A172 (cell line): Measurements from ENCODE around the gene TRIP4. TPM values are rescaled to one million over a fixed set of nuclear protein-coding genes. Genes with fewer than 3 reads are reported as not detected.
A peak's percentile ranks its signal among the peaks of the same experiment; 100 is the strongest.

Experiments
- DNase-seq: peaks from one replicate; pipeline ENCODE4 v3.0.0-alpha.2; 2015; ENCODE audit warnings: low spot score
- total RNA-seq: library from RNA; depleted of rRNA; stranded (reverse); fragments of >200 nt; shearing (Covaris generic); gene quantifications from 2 replicates; pipeline ENCODE4 v1.2.3, GENCODE V29; 2014

The TRIP4 gene
- total RNA-seq, 1 experiment from 2014 or later: 18.3 TPM

DNA sequence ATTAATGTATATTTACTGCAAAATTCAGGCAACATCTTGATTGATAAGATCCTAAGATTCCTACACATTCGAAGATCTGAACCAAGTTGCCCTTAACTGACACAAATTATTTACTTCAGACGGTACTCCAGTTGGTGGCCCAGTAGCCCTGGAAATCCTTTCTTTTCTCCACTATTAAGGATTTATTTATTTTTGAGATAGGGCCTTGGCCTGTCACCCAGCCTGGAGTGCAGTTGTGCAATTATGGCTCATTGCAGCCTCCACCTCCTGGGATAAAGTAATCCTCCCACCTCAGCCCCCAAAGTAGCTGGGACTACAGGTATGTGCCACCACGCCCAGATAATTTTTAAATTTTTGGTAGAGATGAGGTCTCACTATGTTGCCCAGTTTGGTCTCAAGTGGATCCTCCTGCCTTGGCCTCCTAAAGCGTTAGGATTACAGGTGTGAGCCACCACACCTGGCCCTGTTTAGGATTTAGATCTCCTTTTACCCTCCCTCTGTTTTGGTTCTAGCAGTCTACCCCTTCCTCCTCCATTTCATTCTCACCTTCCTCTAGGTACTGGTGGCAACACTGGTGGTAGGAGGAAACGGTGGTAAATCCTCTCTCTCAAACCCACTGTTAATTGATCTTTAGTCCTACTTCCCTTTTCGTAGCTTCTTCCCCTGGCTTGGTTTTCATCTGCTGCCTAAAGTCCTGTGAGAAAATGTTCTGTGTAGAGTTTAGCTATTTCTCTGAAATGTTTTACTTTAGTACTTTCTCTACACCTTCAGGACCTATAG lies 60.1 kb downstream of the TRIP4 start:
- no peak for DNase-seq

DNA sequence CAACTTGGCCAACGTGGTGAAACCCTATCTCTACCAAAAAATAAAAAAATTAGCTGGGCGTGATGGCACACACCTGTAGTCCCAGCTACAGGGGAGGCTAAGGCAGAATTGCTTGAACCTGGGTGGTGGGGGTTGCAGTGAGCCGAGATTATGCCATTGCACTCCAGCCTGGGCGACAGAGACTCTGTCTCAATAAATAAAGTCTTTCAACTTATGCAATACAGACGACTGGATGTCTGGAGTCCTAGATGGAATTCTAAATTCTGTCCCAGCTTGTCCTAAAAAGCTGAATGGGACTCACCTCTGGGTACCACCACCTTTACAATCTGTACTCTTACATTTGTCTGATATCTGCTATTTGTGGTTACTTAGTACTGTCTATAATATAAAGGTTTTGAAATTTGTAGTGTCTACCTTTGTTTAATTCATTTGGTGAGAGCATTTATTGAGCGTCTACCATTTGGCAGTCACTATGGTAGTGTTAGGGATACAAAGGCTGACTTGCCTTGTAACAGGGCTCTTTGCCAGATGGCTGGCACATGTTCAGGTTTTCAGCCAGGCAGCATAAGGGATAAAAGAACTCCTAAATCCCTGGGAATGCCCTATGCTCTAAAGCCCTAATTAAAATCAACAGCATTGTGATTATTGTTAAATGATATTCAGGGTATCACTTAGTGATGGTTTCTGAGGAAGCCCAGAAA lies 65.5 kb downstream of the TRIP4 start:
- no peak for DNase-seq

DNA sequence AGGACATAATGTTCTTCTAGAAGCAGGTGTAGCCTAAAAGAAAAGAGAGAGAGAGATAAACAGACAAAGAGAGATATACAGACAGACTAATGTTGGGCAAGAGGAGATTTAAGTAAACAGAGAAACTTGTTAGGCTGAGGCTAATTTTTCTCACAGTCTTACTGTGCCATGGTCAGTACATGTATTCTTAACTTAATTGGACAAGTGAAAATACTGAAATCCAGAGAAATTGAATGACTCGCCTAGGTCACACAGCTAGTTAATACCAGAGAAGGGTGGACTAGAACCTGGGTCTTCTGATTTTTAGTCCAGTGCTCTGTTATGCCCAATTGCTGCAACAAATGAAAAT lies 66.0 kb downstream of the TRIP4 start:
- DNase-seq: no peak

DNA sequence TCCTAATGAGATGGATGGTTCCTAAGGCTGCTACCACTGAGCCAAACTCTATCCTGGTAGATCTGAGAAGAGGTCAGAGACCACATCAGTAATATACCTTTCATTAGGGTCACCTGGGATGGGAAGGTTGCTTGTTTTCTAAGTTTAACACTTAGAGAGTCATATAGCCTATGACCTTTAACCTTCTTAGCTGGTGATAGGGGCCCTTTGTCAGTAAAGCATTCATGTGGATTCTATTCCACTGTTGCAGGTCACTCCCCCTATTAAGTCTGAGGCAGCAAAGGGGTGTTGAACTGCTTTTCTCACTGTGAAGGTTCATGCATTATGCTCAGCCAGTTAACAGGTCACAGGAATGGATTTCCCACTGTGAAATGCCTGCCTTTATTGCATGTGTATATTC lies 66.6 kb downstream of the TRIP4 start:
- no peak for DNase-seq

DNA sequence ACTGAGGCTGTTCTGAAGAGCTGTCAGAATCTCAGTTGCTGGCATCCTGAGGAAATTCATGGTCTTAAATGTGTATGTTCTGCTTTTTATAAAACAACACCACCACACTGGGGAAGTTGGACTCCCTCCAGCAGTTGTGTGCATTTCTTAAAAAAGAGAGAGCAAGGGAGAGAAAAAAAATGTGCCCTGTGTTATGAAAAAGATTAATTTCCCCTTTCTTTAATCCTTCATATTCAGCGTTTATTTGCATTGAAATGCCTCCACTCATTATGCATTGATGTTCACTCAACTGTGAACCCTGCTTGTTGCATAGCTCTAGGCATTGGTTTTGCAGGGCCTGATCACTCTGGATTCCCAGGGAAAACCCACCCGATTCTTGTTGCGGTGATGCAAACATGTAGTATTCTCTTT lies 68.3 kb downstream of the TRIP4 start:
- no peak for DNase-seq

DNA sequence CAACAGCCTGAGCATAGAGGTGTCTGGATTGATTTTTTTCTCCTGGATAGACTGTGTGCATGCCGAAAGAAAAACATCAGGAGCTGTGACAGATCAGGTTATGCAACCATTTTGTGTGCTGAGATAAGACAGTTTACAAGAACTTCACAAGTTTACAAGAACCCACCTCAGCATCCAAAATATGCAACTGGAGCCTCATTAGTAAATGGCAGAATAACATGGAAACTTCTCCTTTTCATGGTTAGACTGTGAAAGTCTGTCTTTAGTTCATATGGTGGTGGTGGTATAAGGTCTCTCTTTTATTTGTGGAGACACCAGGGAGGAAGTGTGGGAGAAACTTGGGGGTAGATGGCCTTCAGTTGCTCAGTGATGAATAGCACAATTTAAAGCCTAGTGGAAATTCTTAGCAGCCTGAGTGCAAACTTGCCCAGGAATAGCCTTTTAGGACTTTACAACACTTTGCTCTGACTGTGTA lies 69.0 kb downstream of the TRIP4 start:
- DNase-seq: no peak

DNA sequence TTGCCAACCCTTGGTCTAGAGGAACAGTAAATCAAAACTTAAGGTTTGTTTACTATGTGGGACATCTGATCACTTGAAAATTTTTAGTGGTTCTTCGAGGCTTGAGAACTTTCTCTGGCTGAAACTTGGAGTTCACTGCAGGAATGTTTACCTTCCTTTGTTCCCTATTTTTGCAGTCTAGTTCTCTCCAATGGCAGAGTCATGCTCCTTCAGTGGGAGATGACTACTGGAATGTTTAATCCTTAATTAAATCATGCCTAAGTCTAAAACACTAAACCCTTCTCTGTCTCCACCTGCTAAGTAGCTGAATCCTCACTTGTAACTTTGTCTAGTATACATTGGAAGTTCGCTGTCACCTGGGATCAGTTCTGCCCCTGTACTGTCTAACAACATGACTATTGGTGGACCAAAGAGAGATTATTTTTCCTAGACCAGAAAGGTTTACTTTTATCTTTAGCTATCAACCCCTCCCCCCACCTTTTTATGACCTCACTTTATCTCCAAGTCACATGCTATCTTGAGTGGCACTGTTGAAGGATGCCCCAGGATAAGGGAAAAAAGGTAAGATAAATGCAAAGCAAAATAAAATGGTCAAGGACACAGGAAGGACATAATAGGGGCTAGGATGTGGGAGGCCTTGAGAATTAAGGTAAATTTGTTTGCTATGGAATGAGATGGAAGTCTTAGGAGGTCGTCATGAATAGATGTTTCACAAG lies 71.6 kb downstream of the TRIP4 start:
- DNase-seq: no peak

DNA sequence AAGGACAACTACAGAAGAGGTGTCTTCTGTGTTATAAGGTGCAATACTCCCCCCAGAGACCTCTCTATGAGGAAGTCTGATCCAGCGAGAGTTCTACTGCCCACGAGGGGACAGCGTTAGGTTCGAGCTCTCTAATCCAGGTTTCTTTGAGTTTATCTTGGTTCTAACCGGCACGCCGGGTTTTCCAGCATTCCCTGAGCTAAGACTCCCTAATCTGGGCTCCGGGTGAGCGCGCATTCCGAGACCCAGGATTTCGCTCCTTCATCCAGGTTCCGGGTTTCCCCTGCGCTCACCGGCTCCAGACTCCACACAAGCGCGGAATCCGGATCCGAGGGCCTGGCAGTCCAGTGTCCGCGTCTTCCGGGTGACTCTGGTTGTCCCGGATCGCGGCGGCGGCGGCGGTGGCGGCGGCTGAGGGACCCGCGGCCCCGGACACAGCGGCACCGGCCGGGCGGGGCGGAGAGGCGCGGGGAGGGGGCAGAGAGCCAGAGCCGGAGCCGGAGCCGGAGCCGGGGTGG lies 72.6 kb downstream of the TRIP4 start, which contains the start of gene ZNF609:
TSS of gene ZNF609 (plus strand) at position 373 of the 518 bp plus-strand sequence. CDS start 38,842 bp downstream, outside the sequence.
- DNase-seq: peak; percentile 84

DNA sequence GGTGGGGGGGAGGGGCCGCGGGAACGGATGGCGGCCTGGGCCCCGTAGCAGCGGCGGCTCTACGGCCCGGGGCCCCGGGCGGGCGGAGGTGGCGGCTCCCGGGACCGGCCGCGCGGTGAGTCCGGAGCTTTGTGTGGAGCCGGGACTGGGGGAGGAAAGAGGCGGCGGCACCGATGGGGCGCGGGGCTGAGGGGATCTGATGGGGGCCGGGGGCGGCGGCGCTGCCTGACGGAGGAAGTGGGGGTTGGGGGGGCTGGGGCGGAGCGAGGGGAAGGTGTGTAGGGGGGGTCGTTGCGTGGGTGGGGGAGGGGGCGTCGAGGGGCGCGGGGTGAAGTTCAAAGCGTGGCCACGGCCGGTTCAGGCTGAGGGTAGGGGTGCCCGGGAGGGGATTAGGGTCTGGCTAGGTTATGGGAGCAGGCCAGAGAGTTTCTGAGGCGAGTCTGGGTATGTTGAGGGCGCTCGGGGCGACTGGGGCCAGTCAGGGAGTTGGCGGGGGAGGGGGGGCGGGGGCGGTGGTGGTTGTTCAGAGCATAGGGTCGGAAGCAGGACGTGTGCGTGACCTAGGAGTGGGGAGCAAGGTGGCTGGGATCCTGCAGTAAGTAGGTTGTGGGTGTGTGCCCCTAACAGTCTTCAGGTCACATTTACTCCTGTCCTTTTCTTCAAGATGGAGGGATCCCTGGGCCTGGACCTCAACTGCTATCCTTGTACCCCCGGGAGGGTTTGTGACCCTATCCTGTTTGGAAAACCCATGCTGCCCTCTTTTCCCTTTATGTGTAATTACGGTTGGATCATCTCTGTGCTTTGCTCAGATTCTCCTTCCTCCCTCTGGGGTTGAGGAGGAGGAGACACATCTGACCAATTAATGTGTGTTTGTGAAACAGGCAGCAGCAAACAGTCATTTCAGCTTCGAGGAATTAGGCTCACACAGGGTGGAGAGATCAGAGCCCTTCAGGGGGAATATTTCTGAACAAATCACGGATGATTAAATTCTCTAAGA lies 73.4 kb downstream of the TRIP4 start:
- peak; percentile 53 for DNase-seq

DNA sequence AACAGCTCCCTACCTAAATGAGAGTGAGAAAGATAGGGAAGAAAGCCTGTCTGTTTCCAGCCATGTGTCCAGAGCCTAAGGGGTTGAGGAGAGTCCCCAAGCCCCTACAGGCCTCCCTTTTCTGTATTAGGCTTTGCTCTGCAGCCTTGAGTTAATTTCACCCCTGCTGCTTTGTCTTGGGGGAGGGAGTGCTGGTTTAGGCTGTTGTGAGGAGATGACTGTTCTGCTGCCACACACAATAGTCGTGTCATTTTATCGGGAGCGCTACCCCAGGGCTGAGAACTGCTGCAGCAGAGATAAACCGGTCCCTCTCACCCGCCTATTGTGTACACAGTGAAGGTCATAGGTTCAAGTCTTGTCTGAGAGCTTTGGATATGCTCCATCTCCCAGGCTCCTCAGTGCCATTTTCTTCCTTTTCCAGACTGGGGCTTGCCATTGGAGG lies 74.1 kb downstream of the TRIP4 start:
- no peak for DNase-seq

DNA sequence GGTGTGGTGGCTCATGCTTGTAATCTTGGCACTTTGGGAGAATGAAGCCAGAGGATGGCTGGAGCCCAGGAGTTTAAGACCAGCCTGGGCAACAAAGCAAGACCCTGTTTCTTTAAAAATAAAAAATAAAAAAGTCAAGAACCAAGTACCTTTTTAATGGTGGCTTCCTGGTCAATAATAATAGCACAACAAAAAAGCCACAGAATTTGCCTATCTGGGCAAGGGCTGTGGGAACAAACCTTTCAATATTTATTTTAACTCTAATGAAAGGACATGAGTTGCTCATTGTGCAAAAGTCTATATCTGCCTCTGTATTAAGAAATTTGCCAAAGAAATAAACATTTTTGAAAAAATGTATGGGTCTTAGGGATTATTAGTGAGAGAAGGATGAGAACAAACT lies 74.9 kb downstream of the TRIP4 start:
- no peak for DNase-seq

DNA sequence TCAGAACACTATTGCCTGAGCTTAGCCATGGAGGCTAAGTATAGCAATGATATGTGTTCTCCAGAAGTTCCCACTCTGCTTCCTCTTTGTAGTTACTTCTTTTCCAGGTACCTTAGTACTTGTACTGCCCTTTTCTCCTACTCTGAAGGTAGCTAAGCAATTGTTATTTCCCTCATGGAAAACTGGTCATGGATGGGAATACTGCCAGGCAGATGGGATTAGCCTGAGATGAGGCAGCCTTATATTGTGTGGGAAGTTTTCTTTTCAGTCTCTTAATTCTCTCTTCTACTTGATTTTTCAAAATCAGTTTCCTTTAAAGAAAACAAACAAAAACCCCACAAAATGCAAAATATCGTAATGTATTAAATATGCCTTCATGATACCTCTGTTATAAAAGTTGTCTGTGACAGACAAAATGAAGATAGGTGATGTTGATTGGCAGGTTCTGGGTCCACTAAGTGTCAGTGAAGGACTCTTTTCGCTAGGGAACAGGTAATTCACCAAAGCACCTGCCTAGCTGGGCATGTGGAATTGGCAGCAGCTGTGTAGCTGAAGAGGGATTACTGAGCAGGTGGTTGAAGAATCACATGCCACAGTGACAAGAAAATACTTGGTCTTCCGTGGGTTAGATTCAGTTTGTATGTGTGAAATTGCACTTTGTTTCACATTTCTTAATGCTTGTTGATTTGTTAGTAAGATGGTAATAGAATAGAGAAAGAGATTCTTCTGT lies 76.8 kb downstream of the TRIP4 start:
- DNase-seq: no peak

DNA sequence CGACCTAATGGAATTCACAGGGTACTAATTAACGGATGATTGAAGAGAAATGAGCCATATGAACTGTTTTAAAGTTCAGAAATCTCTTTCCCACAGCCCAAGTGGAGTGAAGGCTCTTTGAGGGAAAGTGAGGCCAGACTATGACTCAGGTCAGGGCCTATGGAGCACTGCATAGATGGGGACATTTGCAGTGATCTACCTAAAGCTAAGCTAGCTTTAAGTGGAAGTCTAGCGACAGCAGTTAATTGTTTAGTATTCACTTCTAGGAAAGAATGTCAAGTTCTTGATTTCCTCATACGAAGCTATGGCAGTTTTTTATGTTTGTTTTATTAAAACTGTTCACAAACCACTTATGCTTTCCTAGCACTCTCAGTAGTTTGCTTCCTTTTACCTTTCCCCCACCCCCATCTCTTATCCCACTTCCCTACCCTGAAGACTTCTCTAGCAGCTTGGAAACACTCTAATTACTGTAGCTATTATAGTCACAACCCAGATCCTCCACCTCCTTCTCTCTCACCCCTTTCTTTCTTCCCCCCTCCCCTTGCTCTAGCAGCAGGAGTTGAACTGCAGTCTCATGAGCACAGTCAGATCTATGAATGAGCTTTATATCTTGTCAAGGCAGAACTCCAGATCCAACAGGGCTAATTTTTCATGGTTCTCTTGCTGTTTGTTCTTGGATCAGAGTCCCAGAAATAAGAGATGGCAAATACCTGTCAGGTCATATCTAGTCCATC lies 78.9 kb downstream of the TRIP4 start:
- DNase-seq: no peak

DNA sequence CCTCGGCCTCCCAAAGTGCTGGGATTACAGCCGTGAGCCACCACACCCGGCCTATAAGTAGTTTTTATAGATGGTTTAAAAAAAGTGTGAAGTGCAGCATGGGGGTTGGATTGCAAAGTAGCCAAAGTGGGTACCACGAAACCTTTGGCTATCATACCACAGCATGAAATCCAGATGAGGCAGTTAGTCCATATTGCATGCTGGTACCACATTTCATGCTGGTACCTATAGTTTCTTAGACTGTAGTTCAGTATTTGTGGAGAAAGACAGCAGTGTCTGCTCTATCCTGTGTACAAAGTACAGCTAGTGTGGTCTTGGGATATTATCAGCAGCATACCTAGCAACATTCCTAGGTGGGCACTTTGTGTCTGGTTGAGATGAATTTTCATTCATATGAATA lies 84.5 kb downstream of the TRIP4 start:
- DNase-seq: no peak

DNA sequence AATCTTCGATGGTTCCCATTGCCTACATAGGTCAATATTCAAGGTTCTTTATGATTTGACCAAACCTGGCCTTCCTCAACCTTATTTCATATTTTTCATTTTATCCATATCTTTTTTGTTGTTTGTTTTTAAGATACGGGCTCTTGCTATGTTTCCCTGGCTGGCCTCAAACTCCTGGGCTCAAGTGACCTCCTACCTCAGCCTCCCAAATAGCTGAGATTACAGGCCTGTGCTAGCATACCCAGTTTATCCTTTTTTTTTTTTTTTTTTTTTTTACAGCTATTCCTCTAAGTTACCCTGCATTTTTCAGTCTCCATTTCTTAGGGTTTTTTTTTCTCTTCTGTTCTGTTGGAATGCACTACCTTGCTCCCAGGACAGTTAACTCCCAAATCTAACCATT lies 87.2 kb downstream of the TRIP4 start:
- DNase-seq: no peak

DNA sequence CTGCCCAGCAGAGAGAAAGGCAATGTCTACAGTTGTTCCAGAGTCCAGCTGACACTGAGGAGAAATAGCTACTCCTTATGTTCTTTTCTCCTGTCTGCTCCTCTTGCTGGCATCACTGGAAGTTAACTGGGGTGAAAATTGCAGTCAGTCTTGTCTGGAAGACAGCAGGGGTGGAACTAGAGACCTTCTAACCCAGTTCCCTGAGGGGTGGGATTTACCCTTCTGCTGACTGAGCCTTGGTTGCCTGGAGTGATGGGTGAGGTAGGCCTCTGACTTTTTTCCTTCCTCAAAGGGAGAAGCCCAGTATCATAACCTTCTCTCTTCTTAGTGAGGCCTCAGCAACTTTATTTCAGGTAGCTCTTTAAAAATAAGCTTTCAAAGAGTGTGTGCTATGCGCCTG lies 88.9 kb downstream of the TRIP4 start:
- DNase-seq: no peak

DNA sequence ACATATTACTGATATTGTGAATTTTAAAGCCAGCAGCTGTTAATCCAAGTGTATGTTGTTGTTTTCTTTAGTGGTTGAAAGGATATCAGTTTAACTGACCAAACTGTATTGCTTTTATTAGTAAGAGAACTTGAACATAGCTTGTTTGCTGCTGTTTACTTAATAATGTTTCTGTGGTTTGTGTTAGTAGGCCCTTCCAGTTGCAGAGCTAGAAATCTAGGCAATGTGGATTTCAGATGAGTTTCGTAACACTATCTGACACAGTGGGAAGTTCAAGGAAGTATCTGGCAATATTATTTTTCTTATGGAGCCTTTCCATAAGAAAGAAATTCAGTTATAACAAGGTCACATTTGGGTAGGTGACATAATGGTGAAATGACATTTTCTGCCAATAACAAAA lies 91.2 kb downstream of the TRIP4 start:
- DNase-seq: no peak

DNA sequence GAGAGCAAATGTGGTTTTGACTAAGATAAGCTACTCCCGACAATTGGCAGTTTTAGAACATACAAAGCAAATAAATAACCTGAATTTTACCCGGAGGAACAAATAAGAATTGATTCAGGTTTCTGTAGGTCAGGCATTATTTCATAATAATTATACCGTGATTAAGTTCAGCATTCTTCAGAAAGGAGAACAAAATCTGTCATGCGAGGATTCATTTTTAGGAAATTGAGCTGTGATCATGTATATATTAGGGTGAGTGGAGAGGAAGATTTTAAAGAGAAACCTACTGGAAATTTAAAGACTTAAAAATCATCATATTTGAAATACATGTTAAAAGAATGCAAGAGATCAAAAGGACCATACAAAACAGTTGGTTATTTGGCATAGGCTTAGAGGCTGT lies 93.3 kb downstream of the TRIP4 start:
- DNase-seq: no peak

DNA sequence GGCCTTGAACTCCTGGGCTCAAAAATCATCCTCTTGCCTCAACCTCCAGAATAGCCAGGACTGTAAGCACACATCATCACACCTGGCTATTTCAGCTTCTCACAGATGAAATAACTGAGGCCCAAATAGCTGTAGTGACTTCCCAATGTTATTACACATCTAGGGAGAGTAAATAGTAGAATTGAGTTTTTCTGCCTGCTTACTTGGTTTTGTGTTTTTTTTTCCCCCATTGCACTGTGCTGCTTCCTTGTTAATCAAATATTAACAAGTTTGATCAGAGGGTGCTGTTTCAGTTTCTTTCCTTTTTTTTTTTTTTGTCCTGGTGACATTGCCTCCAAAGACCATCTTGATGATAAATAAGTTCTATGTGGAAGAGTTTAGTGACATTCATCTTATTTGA lies 96.1 kb downstream of the TRIP4 start:
- DNase-seq: no peak

DNA sequence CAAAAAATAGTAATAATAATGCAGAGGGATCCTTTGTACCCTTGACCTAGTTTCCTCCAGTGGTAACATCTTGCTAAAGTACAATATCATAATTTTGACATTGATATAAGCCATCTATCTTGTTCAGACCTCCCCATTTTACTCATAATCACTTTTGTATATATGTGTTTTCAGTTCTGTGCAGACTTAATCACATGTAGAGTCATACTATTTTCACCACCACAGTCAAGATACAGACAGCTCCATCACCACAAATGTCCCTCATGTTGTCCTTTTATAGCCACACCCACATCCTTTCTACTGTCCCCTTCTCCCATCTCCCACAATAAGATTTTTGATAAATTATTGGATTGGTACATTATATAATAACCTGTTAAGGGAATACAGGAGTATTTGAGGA lies 98.2 kb downstream of the TRIP4 start:
- no peak for DNase-seq
